GM23338 (cell line): ENCODE measurements around the gene UPK1A.

ENCODE experiments used
- CREB1 ChIP-seq: fragments of 250-450 bp; sonication (Bioruptor Pico); IDR thresholded peaks from 2 replicates; pipeline ENCODE4 v1.5.0; 2020; ENCODE audit warnings: low read depth, mild to moderate bottlenecking, moderate library complexity
- EZH2 ChIP-seq: fragments of 200-600 bp; sonication (generic); IDR thresholded peaks from one replicate; pipeline ENCODE4 v1.8.0; 2017; ENCODE audit warnings: antibody characterized with exemption, mild to moderate bottlenecking, low read depth; ENCODE audit not compliant: unreplicated experiment
- EZH2phosphoT487 ChIP-seq: fragments of 200-600 bp; sonication (generic); IDR thresholded peaks from one replicate; pipeline ENCODE4 v1.8.1; 2018; ENCODE audit warnings: antibody characterized with exemption; ENCODE audit not compliant: unreplicated experiment
- JUNB ChIP-seq: IDR thresholded peaks from one replicate; pipeline ENCODE4 v1.6.1; 2016; ENCODE audit warnings: antibody characterized with exemption; ENCODE audit not compliant: unreplicated experiment
- NANOG ChIP-seq: IDR thresholded peaks from 2 replicates; pipeline ENCODE4 v1.6.1; 2016; ENCODE audit warnings: antibody characterized with exemption, borderline replicate concordance
- POLR2AphosphoS5 ChIP-seq: IDR thresholded peaks from 2 replicates; pipeline ENCODE4 v1.6.1; 2016; ENCODE audit warnings: antibody characterized with exemption, low read depth
- STAT1 ChIP-seq: IDR thresholded peaks from one replicate; pipeline ENCODE4 v1.6.1; 2016; ENCODE audit warnings: antibody characterized with exemption; ENCODE audit not compliant: unreplicated experiment
- TF ChIP-seq, protein P1 (sequence below), 2 experiments: fragments of 200-600 bp in 1 of 2; sonication (generic) in 1 of 2; conservative IDR thresholded peaks; 2 replicates each; pipeline versions ENCODE4 v1.5.1 to v1.6.1; 2016 to 2017; ENCODE audit warnings: antibody characterized with exemption in 2 of 2, low read depth in 2 of 2, mild to moderate bottlenecking in 2 of 2, moderate library complexity in 1 of 2
- TF ChIP-seq, protein P2 (sequence below): IDR thresholded peaks from 2 replicates; pipeline ENCODE4 v1.6.1; 2016; ENCODE audit warnings: antibody characterized with exemption
- TF ChIP-seq, protein P3 (sequence below): fragments of 250-450 bp; sonication (Bioruptor Pico); IDR thresholded peaks from 2 replicates; pipeline ENCODE4 v1.5.0; 2020; ENCODE audit warnings: mild to moderate bottlenecking, moderate library complexity
- TF ChIP-seq, protein P4 (sequence below): IDR thresholded peaks from one replicate; pipeline ENCODE4 v1.6.1; 2018; ENCODE audit warnings: antibody characterized with exemption; ENCODE audit not compliant: unreplicated experiment

DNA sequence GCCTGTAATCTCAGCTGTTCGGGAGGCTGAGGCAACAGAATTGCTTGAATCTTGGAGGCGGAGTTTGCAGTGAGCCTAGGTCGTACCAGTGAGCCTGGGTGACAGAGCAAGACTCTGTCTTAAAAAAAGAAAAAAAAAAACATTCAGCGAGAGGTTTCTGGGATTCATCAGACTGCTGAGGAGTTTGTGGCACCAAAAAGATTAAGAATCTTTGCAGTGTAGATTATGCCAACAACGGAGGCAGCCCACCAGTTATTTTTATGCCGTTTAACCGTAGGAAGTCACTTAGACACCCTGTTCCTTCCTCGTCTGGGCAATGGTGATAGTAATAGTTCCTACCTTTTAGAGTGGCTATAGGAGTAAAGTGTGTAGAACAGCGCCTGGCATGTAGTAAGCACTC lies 15.7 kb upstream of the UPK1A start:
- TF ChIP-seq, protein P1, sequence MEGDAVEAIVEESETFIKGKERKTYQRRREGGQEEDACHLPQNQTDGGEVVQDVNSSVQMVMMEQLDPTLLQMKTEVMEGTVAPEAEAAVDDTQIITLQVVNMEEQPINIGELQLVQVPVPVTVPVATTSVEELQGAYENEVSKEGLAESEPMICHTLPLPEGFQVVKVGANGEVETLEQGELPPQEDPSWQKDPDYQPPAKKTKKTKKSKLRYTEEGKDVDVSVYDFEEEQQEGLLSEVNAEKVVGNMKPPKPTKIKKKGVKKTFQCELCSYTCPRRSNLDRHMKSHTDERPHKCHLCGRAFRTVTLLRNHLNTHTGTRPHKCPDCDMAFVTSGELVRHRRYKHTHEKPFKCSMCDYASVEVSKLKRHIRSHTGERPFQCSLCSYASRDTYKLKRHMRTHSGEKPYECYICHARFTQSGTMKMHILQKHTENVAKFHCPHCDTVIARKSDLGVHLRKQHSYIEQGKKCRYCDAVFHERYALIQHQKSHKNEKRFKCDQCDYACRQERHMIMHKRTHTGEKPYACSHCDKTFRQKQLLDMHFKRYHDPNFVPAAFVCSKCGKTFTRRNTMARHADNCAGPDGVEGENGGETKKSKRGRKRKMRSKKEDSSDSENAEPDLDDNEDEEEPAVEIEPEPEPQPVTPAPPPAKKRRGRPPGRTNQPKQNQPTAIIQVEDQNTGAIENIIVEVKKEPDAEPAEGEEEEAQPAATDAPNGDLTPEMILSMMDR (conservative IDR thresholded peaks at IDR 0.05; ENCODE audit: low read depth in 2 of 2): no peak
- TF ChIP-seq NANOG: no peak
- TF ChIP-seq, protein P2, sequence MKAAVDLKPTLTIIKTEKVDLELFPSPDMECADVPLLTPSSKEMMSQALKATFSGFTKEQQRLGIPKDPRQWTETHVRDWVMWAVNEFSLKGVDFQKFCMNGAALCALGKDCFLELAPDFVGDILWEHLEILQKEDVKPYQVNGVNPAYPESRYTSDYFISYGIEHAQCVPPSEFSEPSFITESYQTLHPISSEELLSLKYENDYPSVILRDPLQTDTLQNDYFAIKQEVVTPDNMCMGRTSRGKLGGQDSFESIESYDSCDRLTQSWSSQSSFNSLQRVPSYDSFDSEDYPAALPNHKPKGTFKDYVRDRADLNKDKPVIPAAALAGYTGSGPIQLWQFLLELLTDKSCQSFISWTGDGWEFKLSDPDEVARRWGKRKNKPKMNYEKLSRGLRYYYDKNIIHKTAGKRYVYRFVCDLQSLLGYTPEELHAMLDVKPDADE: no peak
- TF ChIP-seq EZH2: no peak
- TF ChIP-seq CREB1: no peak
- TF ChIP-seq, protein P3, sequence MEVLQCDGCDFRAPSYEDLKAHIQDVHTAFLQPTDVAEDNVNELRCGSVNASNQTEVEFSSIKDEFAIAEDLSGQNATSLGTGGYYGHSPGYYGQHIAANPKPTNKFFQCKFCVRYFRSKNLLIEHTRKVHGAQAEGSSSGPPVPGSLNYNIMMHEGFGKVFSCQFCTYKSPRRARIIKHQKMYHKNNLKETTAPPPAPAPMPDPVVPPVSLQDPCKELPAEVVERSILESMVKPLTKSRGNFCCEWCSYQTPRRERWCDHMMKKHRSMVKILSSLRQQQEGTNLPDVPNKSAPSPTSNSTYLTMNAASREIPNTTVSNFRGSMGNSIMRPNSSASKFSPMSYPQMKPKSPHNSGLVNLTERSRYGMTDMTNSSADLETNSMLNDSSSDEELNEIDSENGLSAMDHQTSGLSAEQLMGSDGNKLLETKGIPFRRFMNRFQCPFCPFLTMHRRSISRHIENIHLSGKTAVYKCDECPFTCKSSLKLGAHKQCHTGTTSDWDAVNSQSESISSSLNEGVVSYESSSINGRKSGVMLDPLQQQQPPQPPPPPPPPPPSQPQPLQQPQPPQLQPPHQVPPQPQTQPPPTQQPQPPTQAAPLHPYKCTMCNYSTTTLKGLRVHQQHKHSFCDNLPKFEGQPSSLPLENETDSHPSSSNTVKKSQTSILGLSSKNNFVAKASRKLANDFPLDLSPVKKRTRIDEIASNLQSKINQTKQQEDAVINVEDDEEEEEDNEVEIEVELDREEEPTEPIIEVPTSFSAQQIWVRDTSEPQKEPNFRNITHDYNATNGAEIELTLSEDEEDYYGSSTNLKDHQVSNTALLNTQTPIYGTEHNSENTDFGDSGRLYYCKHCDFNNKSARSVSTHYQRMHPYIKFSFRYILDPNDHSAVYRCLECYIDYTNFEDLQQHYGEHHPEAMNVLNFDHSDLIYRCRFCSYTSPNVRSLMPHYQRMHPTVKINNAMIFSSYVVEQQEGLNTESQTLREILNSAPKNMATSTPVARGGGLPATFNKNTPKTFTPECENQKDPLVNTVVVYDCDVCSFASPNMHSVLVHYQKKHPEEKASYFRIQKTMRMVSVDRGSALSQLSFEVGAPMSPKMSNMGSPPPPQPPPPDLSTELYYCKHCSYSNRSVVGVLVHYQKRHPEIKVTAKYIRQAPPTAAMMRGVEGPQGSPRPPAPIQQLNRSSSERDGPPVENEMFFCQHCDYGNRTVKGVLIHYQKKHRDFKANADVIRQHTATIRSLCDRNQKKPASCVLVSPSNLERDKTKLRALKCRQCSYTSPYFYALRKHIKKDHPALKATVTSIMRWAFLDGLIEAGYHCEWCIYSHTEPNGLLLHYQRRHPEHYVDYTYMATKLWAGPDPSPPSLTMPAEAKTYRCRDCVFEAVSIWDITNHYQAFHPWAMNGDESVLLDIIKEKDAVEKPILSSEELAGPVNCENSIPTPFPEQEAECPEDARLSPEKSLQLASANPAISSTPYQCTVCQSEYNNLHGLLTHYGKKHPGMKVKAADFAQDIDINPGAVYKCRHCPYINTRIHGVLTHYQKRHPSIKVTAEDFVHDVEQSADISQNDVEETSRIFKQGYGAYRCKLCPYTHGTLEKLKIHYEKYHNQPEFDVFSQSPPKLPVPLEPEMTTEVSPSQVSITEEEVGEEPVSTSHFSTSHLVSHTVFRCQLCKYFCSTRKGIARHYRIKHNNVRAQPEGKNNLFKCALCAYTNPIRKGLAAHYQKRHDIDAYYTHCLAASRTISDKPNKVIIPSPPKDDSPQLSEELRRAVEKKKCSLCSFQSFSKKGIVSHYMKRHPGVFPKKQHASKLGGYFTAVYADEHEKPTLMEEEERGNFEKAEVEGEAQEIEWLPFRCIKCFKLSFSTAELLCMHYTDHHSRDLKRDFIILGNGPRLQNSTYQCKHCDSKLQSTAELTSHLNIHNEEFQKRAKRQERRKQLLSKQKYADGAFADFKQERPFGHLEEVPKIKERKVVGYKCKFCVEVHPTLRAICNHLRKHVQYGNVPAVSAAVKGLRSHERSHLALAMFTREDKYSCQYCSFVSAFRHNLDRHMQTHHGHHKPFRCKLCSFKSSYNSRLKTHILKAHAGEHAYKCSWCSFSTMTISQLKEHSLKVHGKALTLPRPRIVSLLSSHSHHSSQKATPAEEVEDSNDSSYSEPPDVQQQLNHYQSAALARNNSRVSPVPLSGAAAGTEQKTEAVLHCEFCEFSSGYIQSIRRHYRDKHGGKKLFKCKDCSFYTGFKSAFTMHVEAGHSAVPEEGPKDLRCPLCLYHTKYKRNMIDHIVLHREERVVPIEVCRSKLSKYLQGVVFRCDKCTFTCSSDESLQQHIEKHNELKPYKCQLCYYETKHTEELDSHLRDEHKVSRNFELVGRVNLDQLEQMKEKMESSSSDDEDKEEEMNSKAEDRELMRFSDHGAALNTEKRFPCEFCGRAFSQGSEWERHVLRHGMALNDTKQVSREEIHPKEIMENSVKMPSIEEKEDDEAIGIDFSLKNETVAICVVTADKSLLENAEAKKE: no peak
- no peak for TF ChIP-seq POLR2AphosphoS5
- TF ChIP-seq, protein P4, sequence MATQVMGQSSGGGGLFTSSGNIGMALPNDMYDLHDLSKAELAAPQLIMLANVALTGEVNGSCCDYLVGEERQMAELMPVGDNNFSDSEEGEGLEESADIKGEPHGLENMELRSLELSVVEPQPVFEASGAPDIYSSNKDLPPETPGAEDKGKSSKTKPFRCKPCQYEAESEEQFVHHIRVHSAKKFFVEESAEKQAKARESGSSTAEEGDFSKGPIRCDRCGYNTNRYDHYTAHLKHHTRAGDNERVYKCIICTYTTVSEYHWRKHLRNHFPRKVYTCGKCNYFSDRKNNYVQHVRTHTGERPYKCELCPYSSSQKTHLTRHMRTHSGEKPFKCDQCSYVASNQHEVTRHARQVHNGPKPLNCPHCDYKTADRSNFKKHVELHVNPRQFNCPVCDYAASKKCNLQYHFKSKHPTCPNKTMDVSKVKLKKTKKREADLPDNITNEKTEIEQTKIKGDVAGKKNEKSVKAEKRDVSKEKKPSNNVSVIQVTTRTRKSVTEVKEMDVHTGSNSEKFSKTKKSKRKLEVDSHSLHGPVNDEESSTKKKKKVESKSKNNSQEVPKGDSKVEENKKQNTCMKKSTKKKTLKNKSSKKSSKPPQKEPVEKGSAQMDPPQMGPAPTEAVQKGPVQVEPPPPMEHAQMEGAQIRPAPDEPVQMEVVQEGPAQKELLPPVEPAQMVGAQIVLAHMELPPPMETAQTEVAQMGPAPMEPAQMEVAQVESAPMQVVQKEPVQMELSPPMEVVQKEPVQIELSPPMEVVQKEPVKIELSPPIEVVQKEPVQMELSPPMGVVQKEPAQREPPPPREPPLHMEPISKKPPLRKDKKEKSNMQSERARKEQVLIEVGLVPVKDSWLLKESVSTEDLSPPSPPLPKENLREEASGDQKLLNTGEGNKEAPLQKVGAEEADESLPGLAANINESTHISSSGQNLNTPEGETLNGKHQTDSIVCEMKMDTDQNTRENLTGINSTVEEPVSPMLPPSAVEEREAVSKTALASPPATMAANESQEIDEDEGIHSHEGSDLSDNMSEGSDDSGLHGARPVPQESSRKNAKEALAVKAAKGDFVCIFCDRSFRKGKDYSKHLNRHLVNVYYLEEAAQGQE: no peak
- no peak for TF ChIP-seq EZH2phosphoT487
- no peak for TF ChIP-seq STAT1
- no peak for TF ChIP-seq JUNB
